LNCAP (cell line): ENCODE data around the gene NRF1.

ENCODE experiments used
- TF ChIP-seq, protein P1 (sequence below): fragments of 450-650 bp; IDR thresholded peaks from 2 replicates; pipeline ENCODE4 v1.5.1; 2017; ENCODE audit warnings: mild to moderate bottlenecking

Gene NRF1

DNA sequence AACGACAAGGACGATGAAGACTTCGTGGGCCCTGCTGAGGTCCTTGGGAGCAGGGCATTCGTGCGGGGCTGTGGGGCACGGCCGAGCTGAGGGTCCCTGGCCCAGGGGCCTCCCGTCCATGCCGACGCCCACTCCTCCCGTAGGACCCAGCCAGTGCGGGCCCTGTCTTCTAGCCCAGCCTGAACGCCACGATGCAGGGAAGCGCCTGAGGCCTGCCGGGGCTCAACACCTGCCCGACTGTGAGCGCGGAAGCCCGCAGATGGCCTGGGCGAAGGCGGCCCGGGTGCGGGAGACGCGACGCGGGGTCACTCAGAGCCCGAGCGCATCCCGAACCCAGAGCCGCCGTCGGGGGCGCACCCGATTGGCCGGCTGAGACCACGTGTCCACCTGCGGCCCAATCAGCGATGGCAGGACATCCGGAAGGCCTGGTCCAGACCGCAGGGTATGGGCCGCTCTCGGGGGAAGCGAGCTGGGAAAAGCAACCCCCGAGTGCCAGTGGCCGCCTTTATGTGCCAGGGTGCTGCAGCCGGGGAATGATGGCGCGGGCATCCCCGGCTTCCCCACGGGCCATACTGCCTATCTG, 151.0 kb downstream of the NRF1 start:
- TF ChIP-seq, protein P1, sequence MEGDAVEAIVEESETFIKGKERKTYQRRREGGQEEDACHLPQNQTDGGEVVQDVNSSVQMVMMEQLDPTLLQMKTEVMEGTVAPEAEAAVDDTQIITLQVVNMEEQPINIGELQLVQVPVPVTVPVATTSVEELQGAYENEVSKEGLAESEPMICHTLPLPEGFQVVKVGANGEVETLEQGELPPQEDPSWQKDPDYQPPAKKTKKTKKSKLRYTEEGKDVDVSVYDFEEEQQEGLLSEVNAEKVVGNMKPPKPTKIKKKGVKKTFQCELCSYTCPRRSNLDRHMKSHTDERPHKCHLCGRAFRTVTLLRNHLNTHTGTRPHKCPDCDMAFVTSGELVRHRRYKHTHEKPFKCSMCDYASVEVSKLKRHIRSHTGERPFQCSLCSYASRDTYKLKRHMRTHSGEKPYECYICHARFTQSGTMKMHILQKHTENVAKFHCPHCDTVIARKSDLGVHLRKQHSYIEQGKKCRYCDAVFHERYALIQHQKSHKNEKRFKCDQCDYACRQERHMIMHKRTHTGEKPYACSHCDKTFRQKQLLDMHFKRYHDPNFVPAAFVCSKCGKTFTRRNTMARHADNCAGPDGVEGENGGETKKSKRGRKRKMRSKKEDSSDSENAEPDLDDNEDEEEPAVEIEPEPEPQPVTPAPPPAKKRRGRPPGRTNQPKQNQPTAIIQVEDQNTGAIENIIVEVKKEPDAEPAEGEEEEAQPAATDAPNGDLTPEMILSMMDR: no peak

DNA sequence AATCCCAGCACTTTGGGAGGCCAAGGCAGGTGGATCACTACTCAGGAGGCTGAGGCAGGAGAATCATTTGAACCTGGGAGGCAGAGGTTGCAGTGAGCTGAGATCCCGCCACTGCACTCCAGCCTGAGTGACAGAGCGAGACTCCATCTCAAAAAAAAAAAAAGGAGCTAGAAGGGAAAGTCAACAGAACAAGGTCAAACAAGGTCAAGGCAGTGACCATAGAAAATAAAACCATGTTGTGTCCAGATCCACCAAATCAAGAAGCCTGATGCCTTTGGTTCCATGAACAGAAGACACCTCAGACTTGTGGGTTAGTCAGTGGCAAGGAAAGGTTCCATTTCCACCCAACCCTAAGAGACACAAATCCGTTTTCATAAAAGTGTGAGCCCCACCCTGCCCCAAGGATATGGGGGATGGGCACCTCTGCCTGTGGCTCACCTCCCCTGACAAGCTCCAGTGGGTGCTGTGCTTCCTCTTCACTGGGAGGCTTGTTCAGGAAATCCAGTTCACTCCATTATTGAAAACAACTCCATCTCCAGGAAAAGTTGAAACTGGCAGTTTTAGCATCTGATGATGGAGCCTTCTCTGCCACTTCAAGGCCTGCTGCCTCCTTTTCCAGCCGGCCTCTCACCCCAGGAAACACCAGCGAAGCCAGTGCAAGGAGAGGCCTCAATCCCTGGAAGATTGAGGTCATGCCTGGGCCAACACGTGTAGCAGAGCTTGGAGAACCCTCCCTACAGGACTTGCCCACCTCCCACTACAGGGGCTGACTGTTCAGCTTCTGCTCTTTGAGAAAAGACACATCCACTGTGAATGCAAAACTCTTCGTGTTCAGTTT, 152.9 kb downstream of the NRF1 start:
- TF ChIP-seq, protein P1: no peak

DNA sequence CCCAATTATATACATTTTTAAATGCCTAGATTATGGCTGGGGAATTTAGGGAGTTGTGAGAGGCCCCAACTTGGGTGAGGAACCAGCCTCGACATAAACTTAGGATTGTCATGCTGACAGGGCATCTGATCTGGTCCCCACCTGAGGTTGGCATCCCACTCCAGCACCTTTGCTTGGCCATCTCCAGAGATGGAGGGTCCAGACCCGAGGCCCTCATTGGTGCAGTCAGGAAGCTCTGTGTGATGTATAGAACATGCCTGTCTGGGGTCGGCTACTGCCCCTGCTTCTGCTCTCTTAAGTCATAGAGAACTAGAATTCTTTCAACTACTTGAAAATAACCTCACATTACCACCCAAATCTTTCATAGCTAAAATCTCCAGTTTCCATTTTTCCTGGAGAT, 153.8 kb downstream of the NRF1 start:
- TF ChIP-seq, protein P1: no peak

DNA sequence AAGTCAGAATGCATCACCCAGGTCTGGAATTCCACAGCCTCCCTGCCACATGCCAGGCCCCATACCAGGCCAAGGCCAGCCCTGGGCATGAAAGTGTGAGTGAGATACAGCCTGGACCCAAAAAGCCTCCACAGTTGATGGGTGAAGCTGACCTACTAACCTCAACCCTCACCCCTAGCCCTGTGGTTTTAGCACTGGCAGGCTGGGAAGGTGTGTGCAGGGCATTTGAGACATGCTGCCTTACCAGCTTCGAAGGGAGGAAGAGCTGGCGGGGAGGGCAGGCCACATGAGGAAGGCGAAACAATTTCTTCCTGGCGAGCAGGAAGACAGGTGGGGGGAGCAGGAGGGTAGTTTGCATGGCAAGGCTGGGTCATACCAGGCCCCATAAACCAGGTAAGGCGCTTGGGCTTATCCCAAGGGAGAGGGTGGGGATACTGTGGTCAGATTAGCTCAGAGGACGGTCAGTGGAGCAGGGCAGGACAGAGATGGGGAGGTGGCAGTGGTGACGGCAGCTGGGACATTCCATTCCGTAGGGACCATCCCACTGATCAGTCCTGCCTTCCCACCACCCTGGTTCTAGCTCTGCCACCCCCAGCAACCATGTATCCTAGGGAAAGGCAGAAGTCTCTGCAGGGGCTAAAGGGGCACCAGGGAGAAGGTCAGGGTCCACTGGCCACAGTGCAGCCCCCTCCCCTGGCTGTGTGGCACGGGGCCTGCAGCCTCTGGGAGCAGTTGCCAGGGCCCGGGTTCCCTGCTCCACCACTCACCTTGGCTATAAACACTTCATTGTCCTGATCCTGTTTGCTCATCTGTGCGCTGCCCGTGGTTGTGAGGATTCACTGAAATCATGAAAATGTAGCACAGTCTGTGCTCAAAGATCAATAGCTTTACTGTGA, 155.8 kb downstream of the NRF1 start:
- TF ChIP-seq, protein P1: no peak

DNA sequence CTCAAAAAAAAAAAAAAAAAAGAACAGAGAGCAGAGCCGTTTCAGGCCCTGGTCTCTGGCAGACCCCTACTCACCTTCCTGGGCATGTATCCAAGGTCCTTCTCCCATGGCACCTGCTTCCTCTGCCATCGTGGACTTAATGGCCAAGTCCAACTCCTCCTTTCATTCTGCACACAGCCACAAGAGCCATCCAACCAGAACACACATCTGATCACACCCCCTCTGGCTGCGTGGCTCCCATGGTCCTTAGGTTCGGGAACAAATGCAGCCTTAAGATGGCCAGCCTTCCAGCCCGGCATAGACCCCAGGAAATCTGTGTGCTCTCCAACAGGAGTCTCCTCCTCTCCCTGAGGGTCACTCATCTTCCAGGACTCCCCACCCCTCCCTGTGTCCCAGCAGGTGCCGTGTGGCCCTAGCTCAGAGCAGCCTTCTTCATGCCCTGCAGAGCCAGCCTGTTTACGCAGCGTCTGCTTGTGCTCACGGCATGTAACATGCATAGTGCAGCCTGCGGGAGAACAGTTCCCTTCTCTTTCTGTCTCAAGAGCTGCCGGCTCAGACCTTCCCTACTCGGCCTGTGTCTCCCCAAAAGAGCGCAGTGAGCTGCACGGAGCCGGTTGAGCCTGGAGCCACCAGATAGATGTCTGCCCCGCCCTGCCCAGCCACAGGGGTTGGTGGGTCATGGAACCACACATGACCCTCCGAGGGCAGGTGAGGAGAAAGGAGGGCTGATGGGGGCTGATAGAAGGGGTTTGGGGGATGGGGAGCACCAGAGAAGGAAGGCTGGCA, 157.3 kb downstream of the NRF1 start:
- TF ChIP-seq, protein P1: no peak

DNA sequence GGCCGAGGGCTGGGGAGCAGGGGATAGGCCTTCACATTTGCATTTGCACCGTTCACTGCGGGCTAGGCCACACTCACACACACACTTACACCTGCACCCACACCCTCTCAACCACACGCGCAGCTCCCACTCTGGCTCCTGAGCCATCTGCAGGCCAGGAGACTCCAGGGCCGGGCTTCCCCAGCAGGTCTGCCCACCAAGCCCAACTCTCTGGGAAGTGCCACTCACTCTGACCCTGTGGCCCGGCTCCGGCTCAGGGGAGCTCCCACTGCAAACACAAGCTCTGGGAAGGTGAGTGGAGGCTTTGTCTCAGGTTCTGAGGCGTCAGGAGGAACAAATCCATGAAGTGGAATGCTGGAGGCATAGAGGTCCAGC, 157.9 kb downstream of the NRF1 start:
- TF ChIP-seq, protein P1: no peak
